GF-D8 (cell line): ENCODE data around the gene PLEKHA5.

Experiments used
- DNase-seq: peaks from one replicate; lab custom pipeline; 2025; lab: John Stamatoyannopoulos, UW

Gene PLEKHA5

DNA sequence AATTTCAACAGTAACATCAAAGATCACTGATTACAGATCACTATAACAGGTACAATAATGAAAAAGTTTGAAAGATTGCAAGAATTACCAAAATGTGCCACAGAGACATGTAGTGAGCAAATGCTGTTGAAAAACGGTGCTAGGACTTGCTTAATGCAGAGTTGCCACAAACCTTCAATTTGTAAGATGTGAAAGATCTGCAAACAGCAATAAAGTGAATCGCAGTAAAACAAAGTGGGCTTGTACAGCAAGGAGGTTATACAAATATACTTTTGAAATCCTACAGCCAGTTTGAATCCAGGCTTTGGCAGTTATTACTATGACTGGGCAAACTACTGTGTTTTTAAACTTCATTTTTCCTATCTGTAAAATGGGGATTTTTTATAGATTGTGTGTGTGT lies 1.0 kb upstream of the PLEKHA5 start:
- no peak for DNase-seq

DNA sequence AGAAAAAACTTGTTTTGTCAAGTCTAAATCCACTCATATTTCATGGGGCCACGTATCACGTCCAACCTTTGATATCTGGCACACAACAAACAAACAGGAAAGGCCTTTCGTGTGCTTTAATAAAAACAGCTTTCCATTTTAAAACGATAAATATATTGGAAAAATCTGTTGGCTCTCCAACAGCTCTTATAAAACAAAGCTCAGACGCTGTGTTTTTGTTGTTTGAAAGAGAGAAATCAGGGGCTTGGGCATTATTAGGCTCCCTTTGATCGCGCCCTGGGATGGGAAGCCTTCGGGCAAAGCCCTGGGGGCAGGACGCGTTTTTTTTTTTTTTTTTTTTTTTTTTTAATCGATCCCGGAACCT lies 429 bp upstream of the PLEKHA5 start:
- no peak for DNase-seq

DNA sequence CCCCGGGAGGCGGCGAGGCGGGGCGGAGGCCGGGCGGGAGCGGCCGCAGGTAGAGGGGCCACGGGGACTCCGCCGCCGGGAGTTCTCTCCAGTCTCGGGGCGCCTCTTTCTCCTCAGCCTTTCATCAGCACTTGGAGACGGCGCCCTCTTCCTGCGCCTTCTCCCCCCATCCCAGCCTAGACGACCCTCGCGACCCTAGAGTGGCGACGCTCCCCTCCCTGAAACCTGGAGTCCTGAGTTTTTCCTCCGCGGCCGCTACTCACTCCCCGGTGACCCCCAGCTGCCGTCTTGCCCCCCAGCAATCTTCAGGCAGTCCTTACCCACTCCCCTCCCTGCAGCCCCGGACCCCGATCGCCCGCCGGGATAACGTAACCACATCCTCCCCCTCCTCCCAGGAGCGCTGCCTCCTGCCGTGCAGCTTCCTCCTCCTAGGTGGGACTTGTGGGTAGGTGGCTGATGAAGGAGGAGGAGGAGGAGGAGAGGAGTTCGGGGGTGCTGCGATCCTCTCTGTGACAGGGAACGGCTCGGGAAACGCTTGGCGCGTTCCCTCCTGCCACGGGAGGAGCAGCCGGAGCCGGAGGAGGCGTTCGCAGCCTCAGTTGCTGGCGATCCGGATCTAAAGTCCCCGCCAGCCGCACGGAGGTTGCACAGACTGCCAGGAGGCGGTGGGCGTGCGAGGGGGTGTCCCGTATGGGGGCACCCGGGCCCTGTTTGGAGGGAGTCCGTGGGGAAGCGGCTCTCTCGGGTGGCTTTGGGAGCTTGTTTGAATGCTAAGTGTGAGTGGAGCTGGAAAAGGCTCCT lies 891 bp downstream of the PLEKHA5 start:
- DNase-seq: no peak

DNA sequence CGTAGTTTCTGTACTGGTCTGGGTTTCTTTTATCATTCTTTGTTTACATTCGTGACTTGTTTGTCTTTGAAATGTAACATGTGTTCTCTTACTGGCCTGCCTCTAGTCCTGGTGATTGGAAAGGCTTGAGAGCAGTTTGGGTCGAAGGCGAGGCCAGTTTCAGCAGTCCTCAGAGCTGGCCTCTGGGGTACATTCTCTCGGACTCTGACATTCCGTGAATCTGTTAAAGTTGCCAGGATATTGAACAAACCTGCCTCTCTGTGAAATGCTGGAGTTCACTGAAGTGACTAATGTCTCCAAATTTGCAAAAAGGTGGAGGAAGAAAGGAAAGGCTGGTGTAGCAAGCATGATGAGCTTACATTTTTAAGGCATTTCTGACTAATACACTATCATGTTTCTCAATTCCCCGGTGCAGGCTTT lies 1.5 kb downstream of the PLEKHA5 start:
- no peak for DNase-seq

DNA sequence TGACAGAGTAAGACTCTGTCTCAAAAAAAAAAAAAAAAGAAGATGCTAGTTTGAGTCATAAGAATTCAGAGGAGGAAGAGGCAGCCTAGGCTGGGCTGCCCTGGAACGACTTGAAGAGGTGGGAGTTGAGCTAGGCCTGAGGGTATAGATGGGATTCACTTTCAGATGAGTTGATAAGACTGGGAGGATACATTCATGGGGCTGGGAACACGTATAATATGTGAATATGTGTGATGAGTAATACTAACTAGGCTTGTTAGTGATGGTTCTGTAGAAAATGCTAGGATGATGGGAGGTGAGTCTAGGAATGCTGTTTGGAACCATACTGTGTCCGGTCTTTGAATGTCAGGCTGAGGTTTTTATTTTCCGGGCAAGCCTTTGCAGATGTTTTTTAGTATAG lies 9.0 kb downstream of the PLEKHA5 start:
- DNase-seq: no peak

DNA sequence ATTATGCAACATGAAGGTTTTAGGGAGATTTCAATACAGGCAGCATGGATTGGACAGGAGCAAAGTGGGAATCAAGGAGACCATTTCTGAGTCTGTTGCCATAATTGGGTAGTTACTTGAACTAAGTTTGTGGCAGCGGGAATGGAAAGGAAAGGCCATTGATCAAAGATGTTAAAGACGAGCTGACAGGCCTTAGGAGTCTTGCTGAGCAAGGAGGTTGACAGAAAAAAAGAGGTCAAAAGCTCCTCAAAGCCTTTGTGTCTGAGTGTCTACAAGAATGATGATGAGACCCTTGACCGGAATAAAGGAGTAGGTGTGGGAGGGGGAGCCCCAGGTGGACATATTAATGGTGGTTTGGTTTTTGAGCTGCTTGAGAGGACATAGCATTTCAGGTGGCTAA lies 9.4 kb downstream of the PLEKHA5 start:
- no peak for DNase-seq

DNA sequence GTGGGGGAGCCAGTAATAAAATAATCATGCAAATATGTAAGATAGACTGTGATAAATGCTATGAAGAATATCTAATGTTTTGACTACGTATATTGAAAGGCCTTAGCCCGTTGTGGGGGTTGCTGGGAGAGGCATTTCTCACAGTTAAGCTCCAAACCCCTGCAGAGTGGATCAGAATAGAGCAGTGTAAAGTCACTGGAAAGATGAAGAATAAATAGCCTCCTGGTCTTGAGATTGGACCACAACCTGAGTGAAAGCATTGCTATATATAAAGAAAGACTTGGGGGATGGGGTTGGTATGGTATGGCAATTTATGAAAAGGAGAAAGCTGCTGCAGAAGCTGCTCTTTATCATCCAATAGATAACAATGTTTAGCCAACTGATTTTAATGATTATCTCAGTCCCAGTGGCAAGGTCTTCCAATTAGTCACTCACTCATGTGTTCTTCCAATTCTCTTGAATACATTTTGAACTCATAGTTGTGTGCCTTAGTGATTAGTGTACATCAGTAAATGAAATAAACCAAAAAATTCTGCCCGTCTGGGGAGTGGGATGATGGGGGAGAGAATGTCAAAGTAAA lies 10.2 kb downstream of the PLEKHA5 start:
- DNase-seq: no peak

DNA sequence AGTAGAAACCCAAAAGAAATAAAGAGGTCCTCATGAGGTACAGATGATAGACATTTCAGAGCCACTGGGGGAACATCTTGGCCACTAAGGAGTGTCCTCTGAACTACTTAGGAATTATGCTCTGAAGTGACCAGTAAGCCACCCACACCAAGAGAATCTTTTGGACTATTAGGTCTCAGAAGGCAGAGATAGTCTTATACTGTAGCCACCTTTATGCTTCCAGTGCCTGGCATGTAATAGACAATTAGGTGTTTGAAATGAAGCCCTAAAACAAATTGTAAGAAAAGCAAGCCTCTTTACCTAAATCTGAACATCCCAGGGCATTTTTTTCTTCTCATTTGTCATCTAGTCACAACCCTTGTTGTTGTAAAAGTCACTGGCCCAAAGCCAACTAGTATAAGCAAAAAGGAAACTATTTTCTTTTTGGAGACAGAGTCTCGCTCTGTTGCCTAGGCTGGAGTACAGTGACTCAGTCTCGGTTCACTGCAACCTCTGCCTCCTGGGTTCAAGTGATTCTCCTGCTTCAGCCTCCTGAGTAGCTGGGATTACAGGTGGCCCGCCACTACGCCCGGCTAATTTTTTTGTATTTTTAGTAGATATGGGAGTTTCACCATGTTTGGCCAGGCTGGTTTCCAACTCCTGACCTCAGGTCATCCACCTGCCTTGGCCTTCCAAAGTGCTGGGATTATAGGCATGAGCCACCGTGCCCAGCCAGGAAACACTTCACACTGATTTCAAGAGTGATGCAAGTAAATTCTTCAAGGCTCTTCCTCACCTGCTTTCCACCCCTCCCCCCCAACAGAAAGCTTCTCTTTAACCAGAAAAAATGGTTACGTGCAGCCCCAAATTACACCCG lies 11.1 kb downstream of the PLEKHA5 start:
- no peak for DNase-seq

DNA sequence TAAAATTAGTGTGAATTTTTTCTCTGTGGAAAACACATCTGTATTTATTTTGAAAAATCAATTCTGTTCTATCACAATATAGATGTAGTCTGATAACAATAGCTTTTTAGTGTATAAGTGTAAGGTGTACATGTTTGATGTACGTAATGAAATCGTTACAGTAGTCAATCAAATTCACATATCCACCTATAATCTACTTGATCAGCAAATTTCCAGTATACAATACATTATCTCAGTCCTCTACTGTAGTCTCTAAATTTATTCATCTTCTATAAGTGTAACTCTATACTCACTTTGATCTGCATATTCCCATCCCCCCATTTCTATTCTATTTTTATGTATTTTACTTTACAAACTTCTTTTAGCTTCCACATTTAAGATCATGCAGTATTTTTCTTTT lies 13.0 kb downstream of the PLEKHA5 start:
- no peak for DNase-seq

DNA sequence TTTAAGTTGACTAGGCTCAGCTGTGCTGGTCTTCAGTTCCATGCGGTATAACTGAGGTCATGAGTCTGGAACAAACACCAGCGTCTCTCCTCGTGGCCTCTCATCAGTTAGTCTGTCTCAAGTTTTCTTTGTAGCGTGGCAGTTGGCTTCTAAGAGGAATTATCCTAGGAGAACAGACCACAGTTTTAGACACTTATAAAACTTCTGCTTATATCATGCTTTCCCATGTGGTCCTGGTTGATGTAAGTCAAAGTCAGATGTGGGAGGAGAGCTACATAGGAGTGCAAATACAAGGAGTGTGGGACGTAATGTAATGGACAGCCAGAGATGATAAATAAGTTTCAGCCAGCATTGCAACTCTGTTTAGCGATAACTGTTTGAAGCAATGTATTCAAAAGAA lies 14.8 kb downstream of the PLEKHA5 start:
- no peak for DNase-seq

DNA sequence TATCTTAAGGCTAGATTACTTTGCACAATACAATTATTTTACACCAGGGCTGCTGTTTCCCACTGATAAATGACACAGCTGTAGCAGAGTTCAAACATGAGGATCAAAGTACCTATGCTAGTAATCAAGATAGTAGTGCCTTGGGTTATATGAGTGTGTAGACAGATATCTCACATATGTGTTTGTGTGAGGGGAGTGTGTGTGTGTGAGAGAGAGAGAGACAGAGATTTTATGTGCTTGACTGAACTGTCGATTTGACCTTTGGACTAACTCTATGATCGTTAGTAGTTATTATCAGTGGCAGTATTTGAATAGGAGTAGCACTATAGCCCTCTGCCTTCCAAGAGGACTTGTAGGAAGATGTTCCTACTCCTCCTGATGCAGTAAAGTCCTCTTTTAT lies 15.5 kb downstream of the PLEKHA5 start:
- no peak for DNase-seq

DNA sequence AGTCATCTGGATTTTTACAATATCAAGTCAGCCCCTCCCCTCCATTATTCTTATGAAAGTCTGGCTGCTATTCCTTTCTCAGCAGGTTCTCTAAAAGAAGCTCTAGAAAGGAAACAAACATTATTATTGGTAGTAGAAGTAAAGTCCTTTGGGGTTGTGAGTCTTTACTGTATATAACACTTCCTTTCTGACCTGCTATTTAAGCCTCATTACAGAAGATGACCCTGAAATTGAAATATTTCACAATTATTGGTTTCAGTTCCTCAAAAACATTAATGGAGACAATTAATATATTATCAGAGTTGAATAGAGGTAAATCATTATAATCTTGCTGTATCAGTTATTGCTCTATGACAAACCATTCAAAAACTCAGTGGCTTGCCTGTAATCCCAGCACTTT lies 19.3 kb downstream of the PLEKHA5 start:
- no peak for DNase-seq

DNA sequence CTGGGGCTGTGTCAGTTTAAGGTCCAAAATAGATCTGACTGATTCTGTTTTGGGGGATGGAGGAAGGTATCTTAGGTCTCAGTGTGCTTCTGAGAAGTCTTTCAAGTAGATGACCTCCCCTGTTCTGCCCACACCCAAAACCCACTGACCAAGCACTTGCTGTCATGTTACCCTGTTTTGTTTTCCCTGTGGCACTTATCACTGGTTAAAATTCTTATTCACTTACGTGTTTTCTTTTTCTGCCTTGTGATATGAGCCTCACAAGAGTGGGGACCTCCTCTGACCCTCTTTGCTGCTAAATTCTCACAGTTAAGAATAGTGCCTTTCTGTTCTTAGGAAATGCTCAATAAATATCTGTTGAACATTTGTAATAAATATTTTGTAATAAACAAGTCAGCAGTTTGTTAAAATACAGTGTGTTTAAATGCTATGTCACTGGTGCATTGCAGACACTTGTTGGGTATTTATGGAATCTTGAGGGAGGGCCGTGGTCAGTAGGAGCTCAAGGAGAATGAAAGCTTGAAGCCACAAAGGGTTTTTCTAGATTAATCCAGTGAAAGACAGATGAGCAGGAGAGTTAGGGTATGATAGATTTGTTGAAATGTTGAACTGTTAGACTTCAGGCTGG lies 20.9 kb downstream of the PLEKHA5 start:
- no peak for DNase-seq

DNA sequence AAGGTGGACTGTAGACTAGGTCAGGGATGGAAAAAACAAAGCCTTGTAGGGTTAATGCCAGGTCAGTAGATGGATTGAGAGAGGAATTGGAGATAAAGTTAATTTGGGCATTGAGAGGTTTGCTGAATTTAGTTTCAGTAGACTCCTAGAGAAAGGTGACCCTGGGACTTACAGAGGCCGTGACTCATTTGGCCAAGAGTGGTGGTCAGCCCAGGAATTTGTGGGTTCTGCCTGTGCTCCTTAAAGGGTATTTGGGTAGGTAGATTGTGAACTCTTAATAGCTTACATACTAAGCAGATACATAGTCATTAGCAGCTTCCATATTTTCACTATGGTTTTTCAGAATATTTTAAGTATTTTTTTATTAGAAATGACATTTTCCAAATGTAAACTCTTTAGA lies 21.8 kb downstream of the PLEKHA5 start:
- DNase-seq: no peak

DNA sequence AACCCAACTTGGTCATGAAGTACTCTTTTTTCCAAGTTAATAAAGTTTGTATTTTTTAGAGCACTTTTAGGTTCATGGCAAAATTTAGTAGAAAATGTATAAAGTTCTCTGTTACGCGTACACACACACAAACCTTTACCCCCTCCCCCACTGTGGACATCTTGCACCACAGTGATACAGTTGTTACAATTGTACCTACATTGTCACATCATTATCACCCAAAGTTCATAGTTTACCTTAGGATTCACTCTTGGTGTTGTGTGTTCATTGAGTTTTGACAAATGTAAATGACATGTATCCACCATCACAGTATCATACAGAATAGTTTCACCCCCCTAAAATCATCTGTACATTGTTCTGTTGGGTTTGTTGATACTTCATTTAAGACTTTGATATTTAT lies 23.9 kb downstream of the PLEKHA5 start:
- DNase-seq: no peak

DNA sequence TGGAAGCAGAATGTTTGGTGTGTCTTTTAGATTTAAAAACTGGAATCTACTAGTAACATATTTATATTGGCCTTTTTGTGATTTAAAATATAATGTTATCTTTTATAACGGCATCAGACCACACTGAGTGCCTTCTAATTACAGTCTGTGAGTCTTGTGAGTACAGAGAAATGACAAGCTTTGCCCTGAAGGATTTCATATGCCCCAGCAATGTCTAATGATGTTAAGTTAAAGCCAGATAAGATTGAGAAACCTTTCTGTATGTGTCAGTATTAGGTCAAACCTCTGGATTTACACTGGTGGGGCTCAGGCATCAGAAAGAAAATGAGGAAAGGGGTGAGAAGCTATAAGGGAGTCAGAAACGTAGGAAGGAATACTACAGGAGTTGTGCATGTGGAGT lies 25.2 kb downstream of the PLEKHA5 start:
- DNase-seq: no peak

DNA sequence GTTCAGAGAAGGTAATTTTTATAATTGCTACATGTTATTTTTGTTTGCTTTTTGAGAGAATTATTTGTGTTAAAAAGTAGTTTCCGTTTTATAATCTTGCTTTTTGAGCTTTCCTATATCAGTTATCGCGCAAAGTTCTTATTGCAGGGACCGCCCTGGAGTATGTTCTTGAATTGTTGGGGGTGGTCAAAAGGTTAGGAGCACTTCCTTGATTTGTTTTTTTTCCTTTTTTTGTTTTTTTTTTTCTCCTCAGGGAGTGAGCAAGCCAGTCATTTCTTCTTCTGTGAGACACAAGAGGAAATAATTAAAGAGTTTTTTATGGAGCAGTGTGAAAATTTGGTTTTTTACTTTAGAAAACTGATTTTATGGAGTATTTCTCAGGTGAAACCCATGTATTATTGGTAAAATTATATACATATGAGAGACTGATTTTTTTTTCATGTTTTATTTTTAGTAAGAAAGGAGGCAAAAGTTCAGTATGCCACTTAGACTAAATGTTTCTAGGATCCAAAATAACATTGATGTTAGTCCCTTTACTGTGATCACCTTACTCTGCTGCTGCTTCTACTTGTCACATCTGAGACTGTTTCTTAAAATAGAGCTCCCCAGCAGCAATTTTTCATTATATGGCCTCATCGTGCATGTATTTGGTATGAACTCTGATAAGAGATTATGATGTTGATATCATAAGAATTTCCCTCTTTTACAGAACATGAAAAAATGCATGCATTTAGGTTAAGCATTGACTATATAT lies 26.6 kb downstream of the PLEKHA5 start:
- DNase-seq: no peak

DNA sequence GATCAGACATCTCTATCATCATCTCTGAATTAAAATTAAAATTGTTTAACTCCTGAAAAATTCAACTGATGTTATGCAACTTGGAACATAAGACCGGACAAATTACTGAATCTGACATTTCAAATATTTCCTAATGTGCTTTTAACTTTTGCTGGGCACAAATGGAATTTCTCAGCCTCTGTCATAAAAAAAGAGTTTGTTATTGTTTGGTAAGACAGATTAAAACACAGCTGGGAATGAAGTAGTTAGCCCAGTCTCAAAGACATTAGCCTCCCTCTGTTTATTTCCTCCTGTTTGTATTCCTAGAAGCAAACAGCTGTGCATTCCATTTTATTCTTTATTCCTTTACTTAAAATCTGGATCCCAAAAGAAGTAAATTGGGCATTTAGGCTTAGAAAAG lies 29.4 kb downstream of the PLEKHA5 start:
- DNase-seq: no peak

DNA sequence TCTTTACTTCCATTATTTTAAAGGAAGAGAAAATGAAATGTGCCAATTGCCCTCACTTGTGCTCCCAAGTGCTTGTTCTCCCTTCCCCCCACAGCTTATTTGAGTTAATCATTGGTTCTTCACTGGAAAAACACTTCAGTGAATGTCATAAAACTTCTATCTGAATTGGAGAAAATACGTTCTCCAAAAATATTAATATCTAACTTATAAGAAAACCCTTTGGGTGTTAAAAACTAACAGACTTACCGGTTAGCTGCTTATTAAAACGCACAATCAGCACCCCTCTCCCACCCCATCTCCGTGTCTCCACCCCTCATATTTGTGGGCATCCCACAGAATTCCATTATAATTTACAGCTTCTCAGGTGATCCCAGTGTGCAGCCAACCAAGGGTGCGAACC lies 31.7 kb downstream of the PLEKHA5 start:
- no peak for DNase-seq

DNA sequence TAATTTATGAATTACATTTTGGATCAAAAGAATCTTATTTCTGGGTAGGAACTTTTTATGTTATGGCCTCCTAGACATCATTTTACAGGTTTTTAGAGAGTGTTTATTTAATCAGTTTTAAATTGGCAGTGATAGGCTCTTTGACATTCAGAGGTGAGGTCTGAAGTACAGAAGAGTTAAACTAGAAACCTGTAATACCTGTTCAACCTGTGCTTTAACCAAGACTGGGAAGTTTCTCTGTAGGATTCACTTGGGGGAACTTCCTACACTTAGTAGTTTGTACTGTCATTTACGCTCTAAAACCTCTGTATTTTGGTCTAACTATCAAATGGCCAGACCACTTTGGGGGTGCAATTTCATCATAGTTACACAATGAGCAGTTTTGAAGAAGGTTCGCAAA lies 35.9 kb downstream of the PLEKHA5 start:
- DNase-seq: no peak

DNA sequence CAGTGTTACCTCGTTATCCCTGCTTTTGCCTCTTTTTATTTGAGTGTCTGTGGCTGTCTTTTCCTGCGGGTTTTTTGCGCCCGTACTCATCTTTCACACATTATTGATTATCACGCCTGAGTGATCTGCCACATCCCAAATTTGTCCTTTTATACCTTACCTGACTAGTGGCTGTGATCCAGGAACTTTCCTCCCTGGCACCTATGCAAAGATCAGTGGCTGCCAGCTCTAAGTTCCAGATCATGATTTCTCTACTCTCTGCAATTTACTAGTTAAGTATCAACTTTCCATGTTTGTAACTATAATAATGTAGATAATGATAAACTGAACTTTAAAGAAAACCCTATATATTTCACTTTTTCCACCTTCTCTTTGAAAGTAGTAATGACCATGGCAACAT lies 36.9 kb downstream of the PLEKHA5 start:
- no peak for DNase-seq

DNA sequence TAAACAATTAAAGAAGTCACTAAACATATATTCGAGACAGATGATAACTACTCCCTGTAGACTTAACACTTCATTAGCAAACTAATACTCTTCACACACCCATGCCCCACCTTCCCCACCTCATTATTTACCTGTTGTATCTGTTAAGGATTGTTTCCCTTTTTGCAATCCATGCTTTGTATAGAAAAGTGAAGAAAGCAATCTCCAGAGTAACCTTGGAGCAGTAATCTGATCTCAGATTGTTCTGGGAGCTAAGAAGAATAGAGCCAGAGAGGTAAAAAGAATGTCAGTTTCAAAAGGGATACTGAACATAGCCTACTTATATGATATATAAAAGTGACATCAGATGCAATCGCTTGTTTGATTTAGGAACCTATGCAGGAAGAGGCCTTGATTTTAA lies 37.4 kb downstream of the PLEKHA5 start:
- no peak for DNase-seq
